CD14-positive monocyte (primary cell): ENCODE measurements around the gene HDAC4. TPM values are rescaled to one million over a fixed set of nuclear protein-coding genes. Genes with fewer than 3 reads are reported as not detected.

Experiments
- DNase-seq, 3 donors: peaks; one replicate each; pipeline ENCODE4 v3.0.0-alpha.2; 2011 to 2022
- H2AFZ ChIP-seq: 2 replicates; pipeline ENCODE4 v1.6.0; 2012; ENCODE audit warnings: mild to moderate bottlenecking, low read depth, low read length, inconsistent platforms; ENCODE audit not compliant: insufficient read depth, poor library complexity, severe bottlenecking
- H3K27ac ChIP-seq, 2 donors: 1 replicate in 1 of 2; 2 replicates in 1 of 2; pipeline ENCODE4 v1.5.1; 2012 to 2013; ENCODE audit warnings: low read length in 2 of 2, control low read depth in 1 of 2, inconsistent platforms in 1 of 2, low read depth in 1 of 2, mild to moderate bottlenecking in 1 of 2
- H3K27me3 ChIP-seq, 2 donors: one replicate each; pipeline versions ENCODE4 v1.6.0 to v1.6.1; 2011 to 2013; ENCODE audit warnings: low read length in 2 of 2; ENCODE audit not compliant: control insufficient read depth in 2 of 2, insufficient read depth in 2 of 2
- H3K36me3 ChIP-seq, 2 donors: replicated peaks in 1 of 2; 1 replicate in 1 of 2; 2 replicates in 1 of 2; pipeline versions ENCODE4 v1.5.1 to v1.6.1; 2012 to 2013; ENCODE audit warnings: low read length in 2 of 2, control low read depth in 1 of 2, inconsistent platforms in 1 of 2, mild to moderate bottlenecking in 1 of 2; ENCODE audit not compliant: insufficient read depth in 2 of 2, control insufficient read depth in 1 of 2
- H3K4me1 ChIP-seq, 2 donors: 1 replicate in 1 of 2; 2 replicates in 1 of 2; pipeline versions ENCODE4 v1.5.1 to v1.6.1; 2012 to 2013; ENCODE audit warnings: low read length in 2 of 2, control low read depth in 1 of 2, inconsistent platforms in 1 of 2, mild to moderate bottlenecking in 1 of 2, moderate library complexity in 1 of 2; ENCODE audit not compliant: insufficient read depth in 2 of 2, control insufficient read depth in 1 of 2
- H3K4me2 ChIP-seq: replicated peaks from 2 replicates; pipeline ENCODE3; 2012; ENCODE audit warnings: low read length, moderate library complexity, mild to moderate bottlenecking; ENCODE audit not compliant: poor library complexity, severe bottlenecking; ENCODE audit errors: extremely low read depth
- H3K4me3 ChIP-seq, 3 experiments: fragments of 200-600 bp in 1 of 3; sonication (generic) in 1 of 3; replicated peaks in 1 of 3; 1 replicate in 2 of 3; 2 replicates in 1 of 3; pipeline ENCODE4 v1.5.1; 2011 to 2013; ENCODE audit warnings: low read length in 3 of 3, mild to moderate bottlenecking in 3 of 3, control low read depth in 2 of 3, low read depth in 2 of 3, inconsistent platforms in 1 of 3, moderate library complexity in 1 of 3
- H3K79me2 ChIP-seq: 2 replicates; pipeline ENCODE4 v1.6.0; 2012; ENCODE audit warnings: mild to moderate bottlenecking, control low read depth, inconsistent platforms, low read length, moderate library complexity; ENCODE audit not compliant: insufficient read depth
- H3K9ac ChIP-seq: 2 replicates; pipeline ENCODE4 v1.6.0; 2017; ENCODE audit warnings: low read length, mild to moderate bottlenecking; ENCODE audit not compliant: insufficient read depth, poor library complexity, severe bottlenecking
- H3K9me3 ChIP-seq, 2 donors: replicated peaks in 1 of 2; 1 replicate in 1 of 2; 2 replicates in 1 of 2; pipeline versions ENCODE4 v1.5.1 to v1.6.1; 2012 to 2013; ENCODE audit warnings: low read length in 2 of 2, control low read depth in 1 of 2; ENCODE audit not compliant: control insufficient read depth in 1 of 2, insufficient read depth in 1 of 2
- H4K20me1 ChIP-seq: 2 replicates; pipeline ENCODE4 v1.6.0; 2012; ENCODE audit warnings: mild to moderate bottlenecking, low read length, control low read depth, moderate library complexity; ENCODE audit not compliant: insufficient read depth
- H3K27ac Mint-ChIP-seq, 7 donors: one replicate each; pipeline ENCODE4 v1.8.0; 2020; ENCODE audit warnings: mild to moderate bottlenecking in 7 of 7, mixed read lengths in 7 of 7, moderate library complexity in 6 of 7, inconsistent platforms in 2 of 7
- H3K27me3 Mint-ChIP-seq, 3 donors: one replicate each; pipeline ENCODE4 v1.8.0; 2021 to 2022; ENCODE audit warnings: low read depth in 3 of 3, mild to moderate bottlenecking in 3 of 3, mixed read lengths in 3 of 3, moderate library complexity in 3 of 3, inconsistent platforms in 1 of 3
- H3K36me3 Mint-ChIP-seq, 2 donors: one replicate each; pipeline ENCODE4 v1.8.0; 2020; ENCODE audit warnings: mixed read lengths in 2 of 2, inconsistent platforms in 1 of 2, mild to moderate bottlenecking in 1 of 2
- H3K4me1 Mint-ChIP-seq: one replicate; pipeline ENCODE4 v1.8.0; 2020; ENCODE audit warnings: mild to moderate bottlenecking, mixed read lengths
- H3K4me3 Mint-ChIP-seq, 2 donors: one replicate each; pipeline ENCODE4 v1.8.0; 2020; ENCODE audit warnings: mild to moderate bottlenecking in 2 of 2, mixed read lengths in 2 of 2, moderate library complexity in 1 of 2
- H3K9me3 Mint-ChIP-seq, 7 donors: one replicate each; pipeline ENCODE4 v1.8.0; 2020 to 2022; ENCODE audit warnings: mixed read lengths in 7 of 7, mild to moderate bottlenecking in 6 of 7, moderate library complexity in 6 of 7, inconsistent platforms in 2 of 7
- WGBS: methylation state at CpG from one replicate; pipeline ENCODE4 v1.1.5; 2013; ENCODE audit warnings: missing lambda C conversion rate; ENCODE audit not compliant: insufficient coverage; 5-methylcytosine and 5-hydroxymethylcytosine counted together
- intact Hi-C, 2 donors: fragments of 100-400 bp; cut with micrococcal nuclease; formaldehyde crosslinking; loops; one replicate each; pipeline versions ENCODE4 v1.15.0 to v1.15.1; 2023
- polyA plus RNA-seq, 3 donors: library from polyadenylated mRNA; depleted of rRNA in 1 of 3; unstranded in 2 of 3; stranded (reverse) in 1 of 3; fragments of 300-500 nt in 2 of 3; fragments of >200 nt in 1 of 3; fragmentation: Illumina TruSeq in 2 of 3; gene quantifications; 1 replicate in 2 of 3; 2 replicates in 1 of 3; pipeline ENCODE4 v1.2.3, GENCODE V29; 2012 to 2021
- TF ChIP-seq, protein P1 (sequence below): fragments of 200-600 bp; IDR thresholded peaks from one replicate; pipeline ENCODE4 v1.8.0; 2022; ENCODE audit warnings: antibody characterized with exemption, mild to moderate bottlenecking

The HDAC4 gene
- polyA plus RNA-seq, 3 donors, result 3.3 to 23.0 (median 4.5) TPM

GRCh38 chr2:239060676-239061075 is 340.1 kb downstream of the HDAC4 start:
- Histone ChIP-seq H2AFZ (no peak overlapping the region), H3K27me3 (no peaks in the 10 kb centered on the region), H3K4me2 (no peak overlapping the region), H3K9ac (no peak overlapping the region), H3K4me3 (no peak overlapping the region), H3K4me1 (no peaks in the 10 kb centered on the region), H3K9me3 (no peaks in the 10 kb centered on the region), H4K20me1 (peaks cover 74% of the 10 kb centered on the region), H3K79me2 (no peaks in the 10 kb centered on the region), H3K36me3 (peaks cover 67 to 94% of the 10 kb centered on the region in 2 donors), H3K27ac (no peak overlapping the region)
- intact Hi-C loops, result no loop called here
- TF ChIP-seq, protein P1, sequence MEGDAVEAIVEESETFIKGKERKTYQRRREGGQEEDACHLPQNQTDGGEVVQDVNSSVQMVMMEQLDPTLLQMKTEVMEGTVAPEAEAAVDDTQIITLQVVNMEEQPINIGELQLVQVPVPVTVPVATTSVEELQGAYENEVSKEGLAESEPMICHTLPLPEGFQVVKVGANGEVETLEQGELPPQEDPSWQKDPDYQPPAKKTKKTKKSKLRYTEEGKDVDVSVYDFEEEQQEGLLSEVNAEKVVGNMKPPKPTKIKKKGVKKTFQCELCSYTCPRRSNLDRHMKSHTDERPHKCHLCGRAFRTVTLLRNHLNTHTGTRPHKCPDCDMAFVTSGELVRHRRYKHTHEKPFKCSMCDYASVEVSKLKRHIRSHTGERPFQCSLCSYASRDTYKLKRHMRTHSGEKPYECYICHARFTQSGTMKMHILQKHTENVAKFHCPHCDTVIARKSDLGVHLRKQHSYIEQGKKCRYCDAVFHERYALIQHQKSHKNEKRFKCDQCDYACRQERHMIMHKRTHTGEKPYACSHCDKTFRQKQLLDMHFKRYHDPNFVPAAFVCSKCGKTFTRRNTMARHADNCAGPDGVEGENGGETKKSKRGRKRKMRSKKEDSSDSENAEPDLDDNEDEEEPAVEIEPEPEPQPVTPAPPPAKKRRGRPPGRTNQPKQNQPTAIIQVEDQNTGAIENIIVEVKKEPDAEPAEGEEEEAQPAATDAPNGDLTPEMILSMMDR, result no peak
- Mint-ChIP-seq H3K4me3 (no peak overlapping the region), H3K9me3 (peaks cover 0 to 2% (median 0%) of the 10 kb centered on the region in 7 donors), H3K36me3 (peaks cover 42 to 57% of the 10 kb centered on the region in 2 donors), H3K4me1 (no peaks in the 10 kb centered on the region), H3K27me3 (no peaks in the 10 kb centered on the region), H3K27ac (peak overlapping the region in 2 of 7 donors; percentile 40 to 60)
- no peak for DNase-seq
- 98% methylated on average over 16 of the region's 21 CpGs for WGBS

DNA sequence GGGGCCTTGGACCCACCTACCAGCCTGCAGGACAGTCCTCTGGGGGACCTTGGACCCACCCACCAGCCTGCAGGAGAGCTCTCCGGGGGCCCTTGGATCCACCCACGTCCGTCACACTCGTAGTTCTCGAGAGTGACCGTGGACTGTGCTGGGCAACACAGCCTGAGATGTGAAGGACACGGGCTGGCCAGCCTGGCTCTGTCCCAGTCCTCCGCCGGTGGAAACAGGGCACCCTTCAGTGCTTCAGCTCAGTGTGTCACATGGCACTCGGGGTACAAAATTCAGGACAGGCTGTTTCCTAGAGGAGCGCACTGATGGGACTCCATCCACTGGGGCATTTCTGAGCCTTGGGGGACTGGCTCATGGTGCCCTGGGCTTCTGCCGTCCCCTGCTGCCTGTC is 341.0 kb downstream of the HDAC4 start:
- H3K27ac Mint-ChIP-seq, result peak overlapping the region in 1 of 7 donors; percentile 10
- no peak overlapping the region for H3K9ac ChIP-seq
- no peak overlapping the region for H3K4me2 ChIP-seq
- no peaks in the 10 kb centered on the region for H3K4me1 Mint-ChIP-seq
- no peak overlapping the region for H2AFZ ChIP-seq
- intact Hi-C loops, result no loop called here
- TF ChIP-seq, protein P1, result no peak
- no peak overlapping the region for H3K4me3 Mint-ChIP-seq
- H3K4me3 ChIP-seq, result no peak overlapping the region
- peaks cover 67% of the 10 kb centered on the region for H4K20me1 ChIP-seq
- no peaks in the 10 kb centered on the region for H3K27me3 Mint-ChIP-seq
- H3K27ac ChIP-seq, result no peak overlapping the region
- H3K9me3 ChIP-seq, result no peaks in the 10 kb centered on the region
- no peaks in the 10 kb centered on the region for H3K4me1 ChIP-seq
- peaks cover 38 to 48% of the 10 kb centered on the region in 2 donors for H3K36me3 Mint-ChIP-seq
- H3K79me2 ChIP-seq, result no peaks in the 10 kb centered on the region
- no peaks in the 10 kb centered on the region for H3K27me3 ChIP-seq
- WGBS, result 97% methylated on average over 11 of the region's 12 CpGs
- DNase-seq, result no peak
- H3K9me3 Mint-ChIP-seq, result peaks cover 0 to 2% (median 0%) of the 10 kb centered on the region in 7 donors
- peaks cover 63 to 93% of the 10 kb centered on the region in 2 donors for H3K36me3 ChIP-seq
